K562 (cell line): ENCODE measurements around the gene GNAI3. TPM values are rescaled to one million over a fixed set of nuclear protein-coding genes. Genes with fewer than 3 reads are reported as not detected.

Experiments
- HDAC2 ChIP-seq: fragments of 450-650 bp; IDR thresholded peaks from 2 replicates; pipeline ENCODE4 v1.6.1; 2016; ENCODE audit warnings: mild to moderate bottlenecking
- POU5F1 ChIP-seq: fragments of 150-350 bp; IDR thresholded peaks from 2 replicates; pipeline ENCODE4 v1.6.1; 2014; ENCODE audit warnings: borderline replicate concordance, low read length, low read depth, mild to moderate bottlenecking; ENCODE audit not compliant: partially characterized antibody
- THRAP3 ChIP-seq: fragments of 450-650 bp; IDR thresholded peaks from 2 replicates; pipeline ENCODE4 v1.6.1; 2016; ENCODE audit warnings: mild to moderate bottlenecking, inconsistent platforms, borderline replicate concordance
- ZFP1 ChIP-seq: fragments of 450-650 bp; formaldehyde crosslinking; IDR thresholded peaks from 2 replicates; pipeline ENCODE4 v1.4.0; 2020; ENCODE audit warnings: mild to moderate bottlenecking, mixed read lengths
- ZFP91 ChIP-seq: sonication (generic); formaldehyde crosslinking; IDR thresholded peaks from 2 replicates; pipeline ENCODE4 v1.8.0; 2022; ENCODE audit warnings: mild to moderate bottlenecking, missing genetic modification reagents
- polyA plus RNA-seq, 8 experiments: library from polyadenylated mRNA; depleted of rRNA in 4 of 8; stranded (reverse) in 5 of 8; unstranded in 3 of 8; fragments of >200 nt; fragmentation: Nextera tagmentation in 2 of 8; fragmentation: Illumina TruSeq in 1 of 8; extraction: Ambion mirVana in 2 of 8; extraction: Trizol in 1 of 8; gene quantifications; 2 replicates each; pipeline versions ENCODE4 v1.2.1 to v1.2.3, GENCODE V29; 2011 to 2014; ENCODE audit warnings: inconsistent platforms in 1 of 8, missing spikeins in 1 of 8
- total RNA-seq, 7 experiments: library from RNA; depleted of rRNA in 6 of 7; stranded (reverse); fragments of >200 nt in 6 of 7; fragmentation: Illumina TruSeq in 2 of 7; extraction: Trizol in 2 of 7; gene quantifications; 2 replicates each; pipeline versions ENCODE4 v1.2.1 to v1.2.3, GENCODE V29; 2011 to 2021; ENCODE audit warnings: low replicate concordance in 1 of 7
- TF ChIP-seq, protein P1 (sequence below), 2 experiments: fragments of 450-650 bp; formaldehyde crosslinking in 1 of 2; IDR thresholded peaks; 2 replicates each; pipeline versions ENCODE4 v1.4.0 to v1.6.1; 2014 to 2020; ENCODE audit warnings: mild to moderate bottlenecking in 2 of 2, borderline replicate concordance in 1 of 2, low read depth in 1 of 2
- TF ChIP-seq, protein P2 (sequence below): sonication (generic); formaldehyde crosslinking; IDR thresholded peaks from 2 replicates; pipeline ENCODE4 v1.8.0; 2022; ENCODE audit warnings: missing genetic modification reagents, mild to moderate bottlenecking, borderline replicate concordance

The GNAI3 gene
- total and polyA plus RNA-seq, 9 of the 15 experiments (the other 6 are each of a cell fraction or from before 2014, with no cell fraction given) = 6.3 to 13.2 (median 8.9) TPM

DNA sequence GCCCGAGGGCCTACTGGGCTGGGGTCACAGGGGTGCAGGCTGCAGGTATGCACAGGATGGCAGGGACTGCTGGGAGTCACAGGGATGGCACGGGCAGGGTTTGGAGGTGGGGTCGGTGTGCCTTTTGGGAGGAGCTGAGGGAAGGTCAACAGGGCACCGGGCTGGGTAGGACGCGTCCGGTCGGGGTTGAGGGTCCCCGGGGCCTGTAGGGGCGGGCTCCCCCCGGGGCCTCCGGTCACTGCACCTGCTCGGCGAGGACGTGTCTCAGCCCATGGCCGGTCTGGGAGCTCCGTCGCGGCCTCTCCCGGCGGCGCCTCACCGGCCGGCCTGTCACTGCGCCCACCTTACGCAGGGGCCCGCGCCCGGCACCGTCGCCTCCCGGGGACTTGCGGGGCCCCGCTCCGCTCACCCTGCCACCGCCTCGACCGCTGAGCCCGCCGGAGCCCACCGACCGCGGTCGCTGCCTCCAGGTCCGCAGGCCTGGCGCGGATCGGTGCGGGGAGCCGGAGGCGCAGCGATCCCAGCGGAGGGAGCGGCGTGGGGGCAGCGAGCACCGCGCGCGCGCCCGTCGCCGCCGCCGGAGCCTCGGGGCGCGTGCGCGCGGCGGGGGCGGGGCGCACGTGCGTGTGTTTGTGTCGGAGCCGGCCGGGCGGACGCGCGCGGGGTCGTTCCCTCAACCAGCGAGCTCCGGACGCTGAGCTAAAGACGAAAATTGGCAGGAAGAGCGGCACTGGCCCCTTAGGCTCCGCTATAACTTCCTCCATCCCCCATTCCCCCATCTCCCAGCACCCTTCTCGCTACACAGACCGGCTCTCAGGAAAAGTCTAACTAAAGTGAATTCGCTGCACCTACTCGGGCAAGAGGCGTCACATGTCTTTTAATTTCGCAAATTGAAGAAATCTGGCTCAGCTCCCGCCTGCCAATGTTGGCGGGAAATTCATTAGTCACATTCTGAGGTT lies 39.0 kb upstream of the GNAI3 start, which contains the start of gene AMIGO1 (continued):
- TF ChIP-seq, protein P1, sequence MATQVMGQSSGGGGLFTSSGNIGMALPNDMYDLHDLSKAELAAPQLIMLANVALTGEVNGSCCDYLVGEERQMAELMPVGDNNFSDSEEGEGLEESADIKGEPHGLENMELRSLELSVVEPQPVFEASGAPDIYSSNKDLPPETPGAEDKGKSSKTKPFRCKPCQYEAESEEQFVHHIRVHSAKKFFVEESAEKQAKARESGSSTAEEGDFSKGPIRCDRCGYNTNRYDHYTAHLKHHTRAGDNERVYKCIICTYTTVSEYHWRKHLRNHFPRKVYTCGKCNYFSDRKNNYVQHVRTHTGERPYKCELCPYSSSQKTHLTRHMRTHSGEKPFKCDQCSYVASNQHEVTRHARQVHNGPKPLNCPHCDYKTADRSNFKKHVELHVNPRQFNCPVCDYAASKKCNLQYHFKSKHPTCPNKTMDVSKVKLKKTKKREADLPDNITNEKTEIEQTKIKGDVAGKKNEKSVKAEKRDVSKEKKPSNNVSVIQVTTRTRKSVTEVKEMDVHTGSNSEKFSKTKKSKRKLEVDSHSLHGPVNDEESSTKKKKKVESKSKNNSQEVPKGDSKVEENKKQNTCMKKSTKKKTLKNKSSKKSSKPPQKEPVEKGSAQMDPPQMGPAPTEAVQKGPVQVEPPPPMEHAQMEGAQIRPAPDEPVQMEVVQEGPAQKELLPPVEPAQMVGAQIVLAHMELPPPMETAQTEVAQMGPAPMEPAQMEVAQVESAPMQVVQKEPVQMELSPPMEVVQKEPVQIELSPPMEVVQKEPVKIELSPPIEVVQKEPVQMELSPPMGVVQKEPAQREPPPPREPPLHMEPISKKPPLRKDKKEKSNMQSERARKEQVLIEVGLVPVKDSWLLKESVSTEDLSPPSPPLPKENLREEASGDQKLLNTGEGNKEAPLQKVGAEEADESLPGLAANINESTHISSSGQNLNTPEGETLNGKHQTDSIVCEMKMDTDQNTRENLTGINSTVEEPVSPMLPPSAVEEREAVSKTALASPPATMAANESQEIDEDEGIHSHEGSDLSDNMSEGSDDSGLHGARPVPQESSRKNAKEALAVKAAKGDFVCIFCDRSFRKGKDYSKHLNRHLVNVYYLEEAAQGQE (IDR thresholded peaks at IDR 0.05; ENCODE audit: borderline replicate concordance) = no peak
- TF ChIP-seq, protein P1 (CRISPR knock-in tag; IDR thresholded peaks at IDR 0.05; ENCODE audit: low read depth) = no peak
- no peak for TF ChIP-seq ZFP91 (CRISPR knock-in tag)
- no peak for TF ChIP-seq POU5F1
- TF ChIP-seq HDAC2 = no peak
- TF ChIP-seq ZFP1 (CRISPR knock-in tag) = no peak
- TF ChIP-seq, protein P2, sequence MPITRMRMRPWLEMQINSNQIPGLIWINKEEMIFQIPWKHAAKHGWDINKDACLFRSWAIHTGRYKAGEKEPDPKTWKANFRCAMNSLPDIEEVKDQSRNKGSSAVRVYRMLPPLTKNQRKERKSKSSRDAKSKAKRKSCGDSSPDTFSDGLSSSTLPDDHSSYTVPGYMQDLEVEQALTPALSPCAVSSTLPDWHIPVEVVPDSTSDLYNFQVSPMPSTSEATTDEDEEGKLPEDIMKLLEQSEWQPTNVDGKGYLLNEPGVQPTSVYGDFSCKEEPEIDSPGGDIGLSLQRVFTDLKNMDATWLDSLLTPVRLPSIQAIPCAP (CRISPR knock-in tag) = no peak
- TF ChIP-seq THRAP3 = no peak
